ENCODE measurements around the gene GNG12. TPM values are rescaled to one million over a fixed set of nuclear protein-coding genes. Genes with fewer than 3 reads are reported as not detected.

Gene GNG12
- total and polyA plus RNA-seq, 2 donors (not counting 1 experiment from before 2014, with no cell fraction given), result not detected

- no peak overlapping the region for H3K4me2 ChIP-seq (replicated peaks; ENCODE audit: low read depth, low read length, poor library complexity, severe bottlenecking)
- H2AFZ ChIP-seq (ENCODE audit: insufficient read depth, low read depth, low read length, poor library complexity, severe bottlenecking), result no peak overlapping the region
- H3K27ac ChIP-seq (ENCODE audit: low read length in 2 of 2), result no peak overlapping the region
- Mint-ChIP-seq H3K4me1 (no peaks in the 10 kb centered on the region), H3K4me3 (no peak overlapping the region), H3K9me3 (ENCODE audit: insufficient read depth) (no peaks in the 10 kb centered on the region), H3K27me3 (peaks cover 47% of the 10 kb centered on the region), H3K27ac (no peak overlapping the region)
- ATAC-seq (ENCODE audit: low read depth) (no peak), DNase-seq (no peak)
- intact Hi-C loops (cut with micrococcal nuclease), result no loop called here
- TF ChIP-seq EZH2 (IDR thresholded peaks at IDR 0.05; ENCODE audit: borderline replicate concordance, insufficient read depth, low read depth, low read length, poor library complexity, severe bottlenecking), result no peak
- no peak for TF ChIP-seq CTCF (IDR thresholded peaks at IDR 0.05)
- ChIA-PET POLR2A (no interaction called here), CTCF (no interaction called here)
- H3K36me3 ChIP-seq (replicated peaks in 1 of 2; ENCODE audit: control extremely low read depth in 1 of 2, control insufficient read depth in 1 of 2, extremely low read depth in 1 of 2, insufficient read depth in 2 of 2, low read length in 1 of 2), result no peaks in the 10 kb centered on the region
- H3K9ac ChIP-seq (ENCODE audit: low read length), result no peak overlapping the region
- H4K20me1 ChIP-seq (ENCODE audit: control insufficient read depth, insufficient read depth, low read length, poor library complexity, severe bottlenecking), result no peaks in the 10 kb centered on the region
- no CpG with 5 or more reads among the region's 2 CpGs for whole genome bisulfite sequencing (ENCODE audit: insufficient coverage)
- no peaks in the 10 kb centered on the region for H3K9me3 ChIP-seq (ENCODE audit: control extremely low read depth in 1 of 3, control insufficient read depth in 2 of 3, insufficient read depth in 1 of 3, low read length in 2 of 3)
- peaks cover 0 to 9% (median 4%) of the 10 kb centered on the region in 4 experiments for H3K27me3 ChIP-seq (replicated peaks in 1 of 4; ENCODE audit: control extremely low read depth in 1 of 4, control insufficient read depth in 3 of 4, insufficient read depth in 4 of 4, low read length in 3 of 4)
- no peaks in the 10 kb centered on the region for H3K79me2 ChIP-seq (ENCODE audit: control insufficient read depth, insufficient read depth, low read length)
- no peaks in the 10 kb centered on the region for H3K4me1 ChIP-seq (ENCODE audit: control insufficient read depth in 2 of 2, insufficient read depth in 2 of 2, low read length in 2 of 2)
- H3K4me3 ChIP-seq (ENCODE audit: control extremely low read depth in 1 of 5, extremely low read depth in 1 of 5, insufficient read depth in 1 of 5, low read depth in 2 of 5, low read length in 4 of 5), result no peak overlapping the region
Measured at GRCh38 chr1:67839826-67840225, 6.6 kb upstream of the GNG12 start.

- no peak overlapping the region for H2AFZ ChIP-seq (ENCODE audit: insufficient read depth, low read depth, low read length, poor library complexity, severe bottlenecking)
- WGBS (ENCODE audit: insufficient coverage), result no CpG with 5 or more reads among the region's 5 CpGs
- TF ChIP-seq EZH2 (IDR thresholded peaks at IDR 0.05; ENCODE audit: borderline replicate concordance, insufficient read depth, low read depth, low read length, poor library complexity, severe bottlenecking), result no peak
- peaks cover 5% of the 10 kb centered on the region for H3K4me1 Mint-ChIP-seq
- H3K9ac ChIP-seq (ENCODE audit: low read length), result no peak overlapping the region
- intact Hi-C loops (cut with micrococcal nuclease), result no loop called here
- no peak overlapping the region for H3K4me2 ChIP-seq (replicated peaks; ENCODE audit: low read depth, low read length, poor library complexity, severe bottlenecking)
- no peak overlapping the region for H3K27ac ChIP-seq (ENCODE audit: low read length in 2 of 2)
- CTCF ChIA-PET, result no interaction called here
- H3K4me3 ChIP-seq (ENCODE audit: control extremely low read depth in 1 of 5, extremely low read depth in 1 of 5, insufficient read depth in 1 of 5, low read depth in 2 of 5, low read length in 4 of 5), result no peak overlapping the region
- ATAC-seq (ENCODE audit: low read depth), result no peak
- no peak for DNase-seq
- H3K4me1 ChIP-seq (ENCODE audit: control insufficient read depth in 2 of 2, insufficient read depth in 2 of 2, low read length in 2 of 2), result peaks cover 2 to 3% of the 10 kb centered on the region in 2 donors
- H4K20me1 ChIP-seq (ENCODE audit: control insufficient read depth, insufficient read depth, low read length, poor library complexity, severe bottlenecking), result no peaks in the 10 kb centered on the region
- H3K27ac Mint-ChIP-seq, result no peak overlapping the region
- H3K36me3 ChIP-seq (replicated peaks in 1 of 2; ENCODE audit: control extremely low read depth in 1 of 2, control insufficient read depth in 1 of 2, extremely low read depth in 1 of 2, insufficient read depth in 2 of 2, low read length in 1 of 2), result no peaks in the 10 kb centered on the region
- no peak overlapping the region for H3K4me3 Mint-ChIP-seq
- POLR2A ChIA-PET, result no interaction called here
- H3K9me3 Mint-ChIP-seq (ENCODE audit: insufficient read depth), result no peaks in the 10 kb centered on the region
- peaks cover 61% of the 10 kb centered on the region for H3K27me3 Mint-ChIP-seq
- H3K79me2 ChIP-seq (ENCODE audit: control insufficient read depth, insufficient read depth, low read length), result no peaks in the 10 kb centered on the region
- peaks cover 0 to 23% (median 10%) of the 10 kb centered on the region in 4 experiments for H3K27me3 ChIP-seq (replicated peaks in 1 of 4; ENCODE audit: control extremely low read depth in 1 of 4, control insufficient read depth in 3 of 4, insufficient read depth in 4 of 4, low read length in 3 of 4)
- peaks cover 0 to 3% (median 0%) of the 10 kb centered on the region in 3 donors for H3K9me3 ChIP-seq (ENCODE audit: control extremely low read depth in 1 of 3, control insufficient read depth in 2 of 3, insufficient read depth in 1 of 3, low read length in 2 of 3)
Measured at GRCh38 chr1:67838180-67838910, 5.1 kb upstream of the GNG12 start.
